Daoy (cell line): ENCODE results near the gene SH3BP1. TPM values are rescaled to one million over a fixed set of nuclear protein-coding genes. Genes with fewer than 3 reads are reported as not detected.

Experiments used
- DNase-seq: peaks from one replicate; pipeline ENCODE4 v3.0.0-alpha.2; 2015; ENCODE audit warnings: low read depth
- total RNA-seq: library from RNA; depleted of rRNA; stranded (reverse); fragments of >200 nt; shearing (Covaris generic); gene quantifications from 2 replicates; pipeline ENCODE4 v1.2.3, GENCODE V29; 2014

SH3BP1 gene
- total RNA-seq, 1 experiment from 2014 or later = 5.7 TPM

DNA sequence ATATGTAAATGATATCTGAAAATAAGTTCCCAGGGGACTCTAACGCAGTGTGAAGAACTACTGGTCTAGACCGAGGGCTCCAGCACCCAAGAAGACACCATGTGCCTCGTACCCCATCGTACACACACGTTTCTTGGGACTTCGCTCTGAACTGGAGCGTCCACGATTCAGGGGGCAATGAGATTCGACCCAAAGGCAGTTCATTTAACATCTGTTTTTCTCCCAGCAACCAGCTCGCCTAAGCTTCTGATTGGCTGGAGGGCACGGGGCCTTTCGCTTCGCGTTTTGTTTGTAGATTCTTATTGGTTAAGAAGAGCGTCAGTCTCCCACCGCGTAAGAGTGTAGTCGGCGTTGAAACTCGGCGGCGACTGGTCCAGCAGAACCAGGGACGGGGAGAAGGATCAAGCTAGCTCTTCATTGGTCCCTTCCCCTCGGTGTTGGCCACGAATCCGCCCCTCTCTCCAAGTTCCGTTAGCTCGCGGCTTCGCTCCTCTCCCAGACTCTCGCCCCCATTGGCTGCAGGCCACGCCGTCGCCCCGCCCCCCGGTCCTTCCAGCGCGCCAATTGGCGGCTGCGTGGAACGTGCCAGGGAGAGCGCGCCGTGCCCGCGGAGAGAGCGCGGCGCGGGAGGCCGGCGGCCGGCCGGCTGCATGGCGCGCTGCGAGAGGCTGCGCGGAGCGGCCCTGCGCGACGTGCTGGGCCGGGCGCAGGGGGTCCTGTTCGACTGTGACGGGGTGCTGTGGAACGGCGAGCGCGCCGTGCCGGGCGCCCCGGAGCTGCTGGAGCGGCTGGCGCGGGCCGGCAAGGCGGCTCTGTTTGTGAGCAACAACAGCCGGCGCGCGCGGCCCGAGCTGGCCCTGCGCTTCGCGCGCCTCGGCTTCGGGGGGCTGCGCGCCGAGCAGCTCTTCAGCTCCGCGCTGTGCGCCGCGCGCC, 18.9 kb downstream of the SH3BP1 start, which contains the start of gene PDXP:
PDXP (plus strand) TSS at position 591 of the 933 bp plus-strand sequence; CDS start at position 651, 60 bp downstream.
- peak; percentile 100 for DNase-seq

DNA sequence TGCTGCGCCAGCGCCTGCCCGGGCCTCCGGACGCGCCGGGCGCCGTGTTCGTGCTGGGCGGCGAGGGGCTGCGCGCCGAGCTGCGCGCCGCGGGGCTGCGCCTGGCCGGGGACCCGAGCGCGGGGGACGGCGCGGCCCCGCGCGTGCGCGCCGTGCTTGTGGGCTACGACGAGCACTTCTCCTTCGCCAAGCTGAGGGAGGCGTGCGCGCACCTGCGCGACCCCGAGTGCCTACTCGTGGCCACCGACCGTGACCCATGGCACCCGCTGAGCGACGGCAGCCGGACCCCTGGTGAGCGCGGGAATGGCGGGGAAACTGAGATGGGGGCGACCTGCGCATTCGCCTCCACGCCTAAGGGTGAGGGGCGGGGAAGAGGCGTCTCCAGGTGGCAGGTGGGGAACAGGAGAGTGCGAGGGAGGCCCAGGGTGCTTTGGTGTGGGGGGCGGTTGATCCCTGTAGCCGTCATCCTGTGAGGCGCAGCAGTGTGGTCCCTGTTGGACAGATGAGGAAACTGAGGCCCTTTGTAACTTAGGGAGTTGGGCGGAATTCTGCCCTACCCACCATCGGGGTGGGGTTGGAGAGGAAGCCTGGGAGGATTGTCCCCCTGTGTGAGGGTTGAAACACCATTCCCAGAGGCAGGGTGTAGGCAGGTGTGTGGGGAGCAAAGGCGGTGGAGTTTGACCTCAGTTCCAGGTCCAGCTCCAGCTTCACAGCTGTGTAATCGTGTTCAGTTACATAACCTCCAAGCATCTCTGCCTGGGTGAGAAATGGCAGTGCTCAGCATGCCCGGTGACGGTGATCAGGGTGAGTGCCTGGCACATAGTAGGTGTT, 19.8 kb downstream of the SH3BP1 start:
- no peak for DNase-seq

DNA sequence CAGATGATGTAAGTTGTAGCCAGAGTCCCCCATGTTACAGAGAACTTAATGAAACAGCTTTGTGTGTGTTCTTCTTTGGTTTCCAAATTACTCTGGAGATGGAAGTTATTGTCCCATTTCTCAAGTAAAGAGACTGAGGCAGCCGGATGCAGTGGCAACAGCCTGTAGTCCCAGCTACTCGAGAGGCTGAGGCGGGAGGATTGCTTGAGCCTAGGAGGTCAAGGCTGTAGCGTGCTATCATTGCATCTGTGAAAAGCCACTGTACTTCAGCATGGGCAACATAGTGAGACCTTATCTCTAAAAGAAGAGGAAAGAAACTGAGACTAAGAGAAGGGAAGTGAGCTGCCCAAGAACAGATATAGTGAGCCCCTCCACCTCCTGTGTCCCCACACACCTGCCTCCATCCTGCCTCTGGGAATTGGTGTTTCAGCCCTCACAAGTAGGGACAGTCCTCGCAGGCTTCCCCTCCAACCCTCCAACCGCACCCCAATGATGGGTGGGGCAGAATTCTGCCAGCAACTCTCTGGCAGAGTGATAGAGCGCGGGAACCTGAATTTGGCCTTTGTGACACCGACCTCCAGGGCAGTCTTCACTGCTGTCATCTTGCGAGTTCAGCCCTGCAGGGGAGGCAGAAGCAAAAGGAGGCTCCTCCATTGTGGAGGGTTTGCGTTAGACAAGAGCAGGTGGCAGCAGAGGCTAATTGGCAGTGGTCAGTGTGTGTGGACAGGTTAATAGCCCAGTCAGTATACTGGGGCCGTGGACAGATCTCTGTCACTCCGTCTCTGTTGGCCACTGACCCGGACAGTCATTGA, 20.6 kb downstream of the SH3BP1 start:
- no peak for DNase-seq

DNA sequence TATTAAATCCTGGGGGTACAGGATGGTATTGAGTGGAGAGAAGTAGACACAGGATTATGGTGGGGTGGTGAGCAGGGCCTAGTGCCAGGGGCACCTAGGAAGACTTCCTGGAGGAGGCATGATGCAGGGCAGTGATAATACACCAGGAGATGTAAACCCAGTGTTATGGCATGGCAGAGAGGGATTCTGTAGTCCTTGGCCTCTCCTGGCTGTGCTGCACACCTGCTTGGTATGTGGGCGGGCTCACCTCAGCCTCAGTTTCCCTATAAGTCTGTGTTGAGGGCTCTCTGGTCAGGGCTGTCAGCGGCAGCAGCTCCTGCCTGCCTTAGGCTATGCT, 21.2 kb downstream of the SH3BP1 start:
- no peak for DNase-seq

DNA sequence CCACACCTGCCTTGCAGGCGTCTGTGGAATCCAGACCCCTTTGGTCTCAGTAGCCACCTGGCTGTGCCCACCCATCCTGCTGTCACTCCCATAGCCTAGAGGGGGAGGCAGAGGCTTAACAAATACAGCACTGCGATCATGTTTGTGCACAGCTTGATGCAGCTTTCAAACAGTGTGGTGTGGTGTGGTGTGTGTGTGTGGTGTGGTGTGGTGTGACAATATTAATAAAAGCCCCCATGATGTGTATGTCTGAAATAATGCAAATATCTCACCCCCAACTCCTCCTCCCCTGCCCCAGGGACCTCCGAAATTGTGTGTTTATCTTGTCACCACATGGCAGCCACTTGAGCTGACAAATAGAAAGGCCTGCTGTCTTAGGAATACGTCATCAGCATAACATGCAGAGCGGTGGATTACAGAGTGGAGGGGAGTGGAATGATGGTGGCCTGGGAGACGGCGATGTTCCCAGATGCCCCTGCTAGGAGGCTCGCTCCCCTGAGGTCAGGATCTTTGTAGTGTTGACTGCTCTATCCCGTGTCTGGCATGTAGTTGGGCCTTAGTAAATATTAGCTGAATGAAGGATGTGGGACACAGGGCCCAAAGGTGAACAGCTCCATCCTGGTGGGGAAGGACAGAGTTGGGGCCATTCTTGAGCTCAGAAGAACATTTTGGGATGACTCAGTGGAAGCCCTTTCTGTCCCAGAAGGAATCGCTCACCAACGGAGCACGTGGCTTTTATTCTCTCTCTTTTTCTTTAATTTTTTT, 21.9 kb downstream of the SH3BP1 start:
- DNase-seq = peak; percentile 49

DNA sequence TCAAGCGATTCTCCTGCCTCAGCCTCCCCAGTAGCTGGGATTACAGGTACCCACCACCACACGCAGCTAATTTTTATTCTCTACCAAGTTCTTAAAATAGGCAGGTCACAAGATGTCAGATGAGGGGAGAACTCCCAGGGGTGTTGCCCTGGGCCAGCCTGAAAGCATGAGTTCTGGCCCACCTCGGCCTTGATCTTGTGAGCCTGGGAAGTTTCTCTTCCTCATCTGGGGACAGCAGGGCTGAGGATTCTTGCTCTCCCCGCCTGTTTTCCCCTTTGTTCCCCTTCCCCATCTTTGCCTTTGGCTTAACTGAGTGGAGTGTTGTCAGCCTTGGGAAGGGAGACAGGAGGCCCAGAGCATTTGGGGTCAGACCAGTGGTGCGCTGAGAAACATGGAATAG, 22.6 kb downstream of the SH3BP1 start:
- DNase-seq = no peak

DNA sequence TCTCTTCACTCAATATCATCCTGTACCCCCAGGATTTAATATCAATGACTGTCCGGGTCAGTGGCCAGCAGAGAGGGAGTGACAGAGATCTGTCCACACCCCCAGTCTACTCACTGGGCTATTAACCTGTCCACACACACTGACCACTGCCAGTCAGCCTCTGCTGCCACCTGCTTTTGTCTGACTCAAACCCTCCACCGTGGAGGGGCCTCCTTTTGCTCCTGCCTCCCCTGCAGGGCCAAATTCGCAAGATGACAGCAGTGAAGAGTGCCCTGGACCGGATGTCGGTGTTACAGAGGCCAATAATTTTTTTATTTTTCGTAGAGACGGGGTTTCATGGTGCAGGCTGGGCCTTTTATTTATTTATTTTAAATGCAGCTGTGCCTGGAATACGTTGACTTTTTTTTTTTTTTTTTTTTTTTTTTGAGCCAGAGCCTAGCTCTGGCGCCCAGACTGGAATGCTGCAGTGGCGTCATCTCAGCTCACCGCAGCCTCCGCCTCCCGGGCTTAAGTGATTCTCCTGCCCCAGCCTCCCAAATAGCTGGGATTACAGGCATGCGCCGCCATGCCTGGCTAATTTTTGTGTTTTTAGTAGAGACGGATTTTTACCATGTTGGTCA, 24.2 kb downstream of the SH3BP1 start:
- DNase-seq = no peak

DNA sequence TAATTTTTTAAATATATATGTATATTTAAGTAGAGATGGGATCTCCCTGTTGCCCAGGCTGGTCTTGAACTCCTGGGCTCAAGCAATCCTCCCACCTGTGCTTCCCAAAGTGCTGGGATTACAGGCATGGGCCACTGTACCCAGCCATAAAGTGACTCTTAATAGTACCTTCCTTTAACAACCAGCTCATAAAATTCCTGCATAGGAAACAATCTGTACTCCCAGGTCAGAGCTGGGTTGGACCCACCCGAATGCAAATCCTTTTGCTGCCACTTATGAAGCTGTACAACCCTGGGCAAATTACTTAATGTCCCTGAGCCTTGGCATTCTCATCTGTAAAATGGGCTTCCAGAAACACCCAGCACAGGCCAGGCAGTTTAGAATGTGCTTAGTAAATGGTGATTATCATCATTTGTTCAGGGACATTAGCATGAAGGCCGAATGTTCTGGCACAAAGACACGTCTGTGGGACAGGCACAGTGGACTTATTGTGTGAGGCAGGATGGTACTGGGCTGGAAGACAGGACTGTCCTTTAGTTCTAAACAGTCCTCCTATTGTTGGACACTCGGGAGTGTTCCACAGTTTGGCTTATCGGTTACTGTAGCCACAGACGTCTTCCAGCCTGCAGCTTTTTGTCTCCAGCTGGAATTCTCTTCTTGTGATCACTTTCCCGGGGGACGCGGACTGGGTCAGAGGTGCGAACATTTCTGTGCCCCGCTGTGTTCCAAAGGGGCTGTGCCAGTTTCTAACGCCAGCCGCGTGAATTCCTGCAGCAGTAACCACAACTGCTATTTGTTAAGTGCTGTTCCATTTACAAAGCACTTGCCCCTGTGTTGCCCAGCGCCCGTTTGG, 25.0 kb downstream of the SH3BP1 start:
- DNase-seq = no peak

DNA sequence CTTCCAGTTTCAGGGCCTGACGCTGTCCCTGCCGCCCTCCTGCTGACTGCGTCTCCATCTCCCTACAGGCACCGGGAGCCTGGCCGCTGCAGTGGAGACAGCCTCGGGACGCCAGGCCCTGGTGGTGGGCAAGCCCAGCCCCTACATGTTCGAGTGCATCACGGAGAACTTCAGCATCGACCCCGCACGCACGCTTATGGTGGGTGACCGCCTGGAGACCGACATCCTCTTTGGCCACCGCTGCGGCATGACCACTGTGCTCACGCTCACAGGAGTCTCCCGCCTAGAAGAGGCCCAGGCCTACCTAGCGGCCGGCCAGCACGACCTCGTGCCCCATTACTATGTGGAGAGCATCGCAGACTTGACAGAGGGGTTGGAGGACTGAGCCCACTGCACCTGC, 26.0 kb downstream of the SH3BP1 start:
- no peak for DNase-seq

DNA sequence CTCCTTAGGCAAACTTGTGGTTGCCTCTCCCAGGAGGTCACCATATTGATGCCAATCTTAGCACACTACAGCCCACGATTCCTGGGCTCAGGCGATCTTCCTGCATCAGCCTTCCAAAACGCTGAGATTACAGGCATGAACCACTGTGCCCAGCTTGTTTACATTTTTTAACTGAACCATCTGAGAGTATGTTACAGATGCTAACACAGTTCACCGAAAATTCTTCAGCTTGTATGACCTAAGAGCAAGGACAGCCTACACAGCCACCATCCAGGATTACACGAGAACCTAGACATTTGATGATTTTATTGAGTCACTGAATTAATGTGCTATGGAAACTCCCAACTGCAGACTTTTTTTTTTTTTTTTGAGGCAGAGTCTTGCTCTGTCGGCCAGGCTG, 30.1 kb downstream of the SH3BP1 start:
- peak; percentile 29 for DNase-seq

DNA sequence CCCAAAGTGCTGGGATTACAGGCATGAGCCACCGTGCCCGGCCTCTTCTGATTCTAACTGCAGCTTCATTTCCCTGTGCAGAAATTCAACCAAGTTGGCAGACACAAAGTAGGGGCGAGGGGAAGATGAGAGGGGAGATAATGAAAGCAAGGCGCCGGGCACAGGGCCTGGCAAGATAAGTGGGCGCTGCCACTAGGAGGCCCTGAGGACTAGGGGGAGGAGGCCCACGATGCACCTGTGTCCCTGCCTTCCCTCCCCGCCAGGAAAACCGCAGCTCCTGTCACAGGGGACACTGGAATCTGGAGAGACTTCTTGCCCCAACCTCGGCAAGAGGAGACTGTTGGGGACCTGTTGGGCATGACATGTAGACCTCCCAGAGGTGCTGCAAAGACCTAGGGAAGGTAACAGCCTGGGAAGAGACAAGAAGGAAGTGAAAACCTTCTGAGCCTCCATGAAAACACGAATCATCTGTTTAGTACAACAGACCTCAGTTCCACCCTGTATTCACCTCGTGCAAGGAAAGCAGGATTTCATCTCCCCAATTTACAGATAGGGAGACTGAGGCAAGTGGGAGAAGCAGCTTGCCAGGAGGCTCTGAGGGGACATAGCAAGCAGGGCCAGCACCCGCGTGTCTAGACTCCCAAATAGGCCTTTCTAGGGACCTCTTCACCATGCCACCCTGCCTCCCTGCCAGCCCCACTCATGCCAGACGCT, 32.9 kb downstream of the SH3BP1 start:
- no peak for DNase-seq

DNA sequence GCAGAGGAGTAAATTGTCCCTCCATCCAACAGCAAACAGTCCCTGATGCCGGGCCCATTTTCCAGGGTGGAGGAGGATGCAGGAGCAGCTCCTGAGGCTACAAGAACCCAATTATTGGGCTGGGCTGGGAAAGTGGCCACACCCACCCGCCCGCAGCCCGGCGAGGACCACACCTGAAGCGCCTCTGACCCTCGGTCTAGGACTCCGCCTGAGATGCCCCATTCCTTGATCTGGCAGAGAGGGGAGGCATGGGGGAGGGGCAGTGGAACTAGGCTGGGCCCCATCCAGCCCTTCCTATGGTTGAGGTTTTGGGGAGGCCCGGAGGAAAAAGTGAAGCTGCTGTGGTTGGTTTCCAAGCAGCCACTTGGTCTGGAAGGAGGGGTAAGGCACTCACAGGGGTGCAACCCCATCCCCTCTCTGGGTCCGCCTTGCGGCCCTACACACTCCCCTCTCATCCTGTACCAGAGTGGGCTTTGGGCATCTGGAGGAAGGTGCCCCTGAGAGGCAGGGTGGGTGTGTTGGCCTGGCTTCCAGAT, 33.5 kb downstream of the SH3BP1 start:
- DNase-seq = no peak

DNA sequence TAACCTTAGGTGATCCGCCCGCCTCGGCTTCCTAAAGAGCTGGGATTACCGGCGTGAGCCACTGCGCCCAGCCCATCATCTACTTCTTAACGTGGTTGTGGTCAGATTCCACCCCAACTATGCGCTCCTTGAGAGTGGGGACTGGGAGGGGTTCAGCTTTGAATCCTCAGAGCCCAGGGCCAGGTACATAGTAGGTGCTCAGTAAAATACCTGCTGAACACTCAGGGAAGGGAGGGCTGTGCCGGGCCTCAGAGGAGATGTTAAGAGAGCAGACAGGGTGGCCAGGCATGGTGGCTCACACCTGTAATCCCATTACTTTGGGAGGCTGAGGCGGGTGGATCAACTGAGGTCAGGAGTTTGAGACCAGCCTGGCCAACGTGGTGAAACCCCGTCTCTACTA, 34.8 kb downstream of the SH3BP1 start:
- DNase-seq = no peak

DNA sequence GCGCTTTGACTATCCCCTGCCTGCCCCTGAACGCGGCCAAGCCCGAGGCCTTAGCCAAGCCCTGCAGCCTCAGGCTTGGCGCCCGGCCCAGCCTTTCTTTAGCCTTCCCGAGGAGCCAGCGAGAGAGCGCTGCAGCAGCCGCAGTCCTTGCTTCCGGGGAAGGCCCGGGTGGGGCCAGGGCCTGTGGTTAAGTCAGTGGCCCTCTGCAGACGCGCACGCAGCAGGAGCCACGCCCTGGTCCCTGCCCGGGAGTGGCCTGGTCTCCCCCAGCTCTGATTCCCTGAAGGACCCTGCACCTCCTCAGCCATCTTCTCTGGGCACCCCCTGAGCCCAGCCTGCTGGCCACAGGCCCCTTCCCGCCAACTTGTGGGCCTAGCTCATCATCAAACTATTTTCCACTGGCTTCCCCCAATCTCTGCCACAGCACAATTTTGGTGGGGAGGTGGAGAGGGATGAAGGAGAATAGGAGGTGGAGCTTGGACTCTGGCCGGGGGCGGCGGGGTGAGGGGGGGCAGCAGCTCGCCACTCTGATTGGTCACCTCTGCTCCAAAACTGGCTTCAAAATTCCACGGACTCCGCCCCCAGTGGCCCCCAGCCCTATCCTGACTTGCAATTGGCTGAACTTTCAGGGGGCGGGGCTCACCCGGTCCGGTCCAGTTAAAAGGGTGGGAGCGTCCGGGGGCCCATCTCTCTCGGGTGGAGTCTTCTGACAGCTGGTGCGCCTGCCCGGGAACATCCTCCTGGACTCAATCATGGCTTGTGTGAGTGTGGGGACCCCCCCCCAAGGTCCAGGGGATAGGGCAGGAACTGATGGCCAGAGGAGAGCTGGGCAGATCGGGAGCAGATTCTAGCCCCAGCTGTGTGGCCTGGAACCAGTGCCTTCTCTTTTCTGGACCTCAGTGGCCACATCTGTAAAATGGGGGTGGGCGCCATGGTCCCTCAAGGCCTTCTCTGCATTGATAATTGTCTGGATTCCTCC, 35.8 kb downstream of the SH3BP1 start, which contains the start of gene LGALS1:
LGALS1 (plus strand) TSS at position 686 of the 979 bp plus-strand sequence; CDS start at position 753, 67 bp downstream.
- peak; percentile 97 for DNase-seq

DNA sequence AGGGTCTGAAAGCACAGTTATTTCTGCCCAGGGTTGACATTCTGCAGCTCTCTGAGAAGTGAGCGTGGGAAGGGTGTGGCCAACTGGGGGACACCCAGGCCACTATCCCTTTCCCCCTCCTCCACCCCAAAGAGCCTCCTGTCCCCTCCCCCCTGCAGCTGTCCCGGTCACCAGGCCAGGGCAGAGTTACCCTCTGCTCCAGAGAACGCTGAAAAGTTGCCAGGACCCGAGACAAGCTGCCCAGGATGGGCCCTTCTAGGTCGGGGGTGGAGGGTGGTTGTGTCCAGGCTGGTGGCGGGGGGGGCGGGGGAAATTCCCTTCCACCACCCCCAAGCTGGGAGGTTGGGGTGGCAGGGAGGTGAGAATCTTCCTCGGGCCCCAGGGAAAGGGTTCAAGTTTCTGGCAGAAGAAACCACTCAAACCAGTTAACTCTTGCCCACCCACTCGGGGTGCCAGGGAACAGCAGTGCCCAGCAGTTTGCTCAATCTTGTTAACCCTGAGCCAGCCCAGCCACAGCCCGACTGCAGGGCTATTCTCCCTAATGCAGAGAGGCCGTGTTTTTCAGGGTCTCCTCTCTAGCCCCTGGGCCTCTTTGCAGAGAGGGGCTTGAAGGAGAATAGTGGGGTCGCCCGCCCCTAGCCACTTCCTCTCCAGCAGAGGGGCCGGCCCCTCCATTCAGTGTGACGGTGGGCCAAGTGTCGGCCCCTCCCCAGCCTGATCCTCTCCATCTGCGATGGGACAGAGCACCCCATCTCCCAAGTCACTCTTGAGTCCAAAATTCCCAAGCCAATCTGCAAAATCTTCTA, 36.7 kb downstream of the SH3BP1 start:
- DNase-seq = peak; percentile 43

DNA sequence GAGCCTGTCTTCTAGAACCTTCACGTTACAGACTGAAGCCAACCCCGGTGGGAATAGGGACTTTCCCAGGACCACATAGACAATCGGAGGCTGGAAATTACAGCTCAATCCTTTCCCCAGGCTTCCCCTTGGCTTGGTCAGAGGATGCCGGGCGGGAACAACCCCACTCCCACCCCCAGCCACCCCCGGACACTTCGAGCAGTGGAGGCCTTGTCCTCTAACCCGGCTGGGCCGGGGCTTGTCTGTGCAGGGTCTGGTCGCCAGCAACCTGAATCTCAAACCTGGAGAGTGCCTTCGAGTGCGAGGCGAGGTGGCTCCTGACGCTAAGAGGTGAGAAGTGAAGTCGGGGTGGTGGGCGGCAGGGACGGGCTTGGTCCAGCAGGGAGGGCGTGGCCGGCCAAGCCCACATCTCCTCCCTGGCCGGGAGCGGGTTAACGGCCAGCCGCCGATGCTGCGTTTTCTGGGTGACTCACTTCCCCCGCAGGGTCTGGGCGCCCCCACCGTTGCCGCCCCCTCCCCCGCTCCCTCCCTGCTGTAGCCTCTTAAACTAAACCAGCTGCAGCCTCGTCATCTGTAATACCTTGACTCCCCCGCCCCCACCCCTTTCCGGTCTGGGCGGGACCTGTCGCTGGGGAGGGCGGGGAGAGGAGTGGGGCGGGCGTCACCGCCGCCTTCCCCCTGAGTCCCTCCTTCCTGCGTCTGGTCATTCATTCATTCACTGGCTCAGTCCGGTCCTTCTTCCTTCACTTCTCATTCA, 37.4 kb downstream of the SH3BP1 start:
- peak; percentile 96 for DNase-seq
